IMR-90 (cell line): ENCODE measurements around the gene EPOP. TPM values are rescaled to one million over a fixed set of nuclear protein-coding genes. Genes with fewer than 3 reads are reported as not detected.
"Not testable (repeated sequence)": the region's sequence is repeated elsewhere in the genome, so short reads cannot be mapped to it uniquely, and the experiment has no call there.

Experiments used
- ATAC-seq: fragments of 200-7000 bp; cut with Tn5 transposase; 2 replicates; pipeline ENCODE4 v1.9.1; 2020; ENCODE audit warnings: low read depth, mild to moderate bottlenecking, moderate library complexity
- BruUV-seq: library from RNA; stranded (reverse); fragments of 400-500 nt; replicated peaks from 2 replicates; lab custom pipeline; 2021; lab: Mats Ljungman, UMichigan
- CTCF ChIA-PET: fragments of 300-600 bp; formaldehyde crosslinking; extraction: SDS; loops from one replicate; lab custom pipeline; 2021; ENCODE audit warnings: antibody characterized with exemption; lab: Yijun Ruan, JAX
- POLR2A ChIA-PET: fragments of 300-600 bp; sonication (Branson Sonifier 250); formaldehyde crosslinking; loops from one replicate; lab custom pipeline; 2022; ENCODE audit warnings: antibody characterized with exemption; ENCODE audit not compliant: unreplicated experiment; lab: Charles Lee
- DNase-seq: peaks from one replicate; pipeline ENCODE4 v3.0.0; 2013
- H2AFZ ChIP-seq: replicated peaks from 2 replicates; pipeline ENCODE3; 2013; ENCODE audit warnings: low read length, mild to moderate bottlenecking; ENCODE audit not compliant: poor library complexity
- H2AK5ac ChIP-seq: 2 replicates; pipeline ENCODE4 v1.6.1; 2013; ENCODE audit warnings: low read depth, low read length, inconsistent platforms
- H2AK9ac ChIP-seq: replicated peaks from 2 replicates; pipeline ENCODE3; 2013; ENCODE audit warnings: mild to moderate bottlenecking, low read depth, low read length, moderate library complexity; ENCODE audit not compliant: poor library complexity
- H2BK120ac ChIP-seq: 2 replicates; pipeline ENCODE4 v1.6.1; 2013; ENCODE audit warnings: low read depth, low read length, inconsistent platforms
- H2BK15ac ChIP-seq: 3 replicates; pipeline ENCODE4 v1.6.1; 2013; ENCODE audit warnings: low read depth, low read length, inconsistent platforms
- H2BK20ac ChIP-seq: 2 replicates; pipeline ENCODE4 v1.6.1; 2013; ENCODE audit warnings: low read depth, mild to moderate bottlenecking, inconsistent platforms, low read length, moderate library complexity
- H2BK5ac ChIP-seq: 2 replicates; pipeline ENCODE4 v1.6.1; 2013; ENCODE audit warnings: mild to moderate bottlenecking, low read depth, low read length, inconsistent platforms; ENCODE audit not compliant: poor library complexity, severe bottlenecking
- H3K14ac ChIP-seq: replicated peaks from 2 replicates; pipeline ENCODE4 v1.6.1; 2013; ENCODE audit warnings: low read depth, low read length, inconsistent platforms
- H3K18ac ChIP-seq: 2 replicates; pipeline ENCODE4 v1.6.1; 2013; ENCODE audit warnings: low read depth, low read length, control low read depth
- H3K23ac ChIP-seq: 2 replicates; pipeline ENCODE4 v1.6.1; 2013; ENCODE audit warnings: low read depth, low read length, inconsistent platforms
- H3K27ac ChIP-seq: 2 replicates; pipeline ENCODE4 v1.5.1; 2013; ENCODE audit warnings: mild to moderate bottlenecking, control low read depth, low read length; ENCODE audit not compliant: insufficient read depth
- H3K27me3 ChIP-seq: 2 replicates; pipeline ENCODE4 v1.6.1; 2013; ENCODE audit warnings: low read length; ENCODE audit not compliant: control insufficient read depth, insufficient read depth
- H3K36me3 ChIP-seq: 2 replicates; pipeline ENCODE4 v1.6.1; 2013; ENCODE audit warnings: low read length, mixed read lengths; ENCODE audit not compliant: control insufficient read depth, insufficient read depth
- H3K4ac ChIP-seq: 2 replicates; pipeline ENCODE4 v1.6.1; 2013; ENCODE audit warnings: low read depth, low read length, inconsistent platforms
- H3K4me1 ChIP-seq: 2 replicates; pipeline ENCODE4 v1.6.1; 2013; ENCODE audit warnings: low read length, mixed read lengths; ENCODE audit not compliant: control insufficient read depth, insufficient read depth
- H3K4me2 ChIP-seq: 2 replicates; pipeline ENCODE4 v1.6.1; 2013; ENCODE audit warnings: low read depth, mild to moderate bottlenecking, control low read depth, low read length, moderate library complexity
- H3K4me3 ChIP-seq: 2 replicates; pipeline ENCODE4 v1.5.1; 2013; ENCODE audit warnings: low read depth, mild to moderate bottlenecking, control low read depth, low read length, moderate library complexity; ENCODE audit not compliant: insufficient read depth
- H3K56ac ChIP-seq: 2 replicates; pipeline ENCODE4 v1.6.1; 2013; ENCODE audit warnings: low read length, inconsistent platforms; ENCODE audit not compliant: insufficient read depth; ENCODE audit errors: extremely low read depth
- H3K79me1 ChIP-seq, 2 experiments: 2 replicates each; pipeline ENCODE4 v1.6.1; 2013; ENCODE audit warnings: low read length in 2 of 2, inconsistent platforms in 1 of 2, low read depth in 1 of 2
- H3K9ac ChIP-seq: 2 replicates; pipeline ENCODE4 v1.6.1; 2013; ENCODE audit warnings: low read depth, low read length, control low read depth
- H3K9me1 ChIP-seq: 2 replicates; pipeline ENCODE4 v1.6.1; 2013; ENCODE audit warnings: low read length, inconsistent platforms; ENCODE audit not compliant: insufficient read depth
- H3K9me3 ChIP-seq: 2 replicates; pipeline ENCODE4 v1.6.1; 2013; ENCODE audit warnings: low read length; ENCODE audit not compliant: control insufficient read depth, insufficient read depth
- H4K20me1 ChIP-seq: 2 replicates; pipeline ENCODE4 v1.6.1; 2013; ENCODE audit warnings: low read length, inconsistent platforms; ENCODE audit not compliant: insufficient read depth
- H4K5ac ChIP-seq: 2 replicates; pipeline ENCODE4 v1.6.1; 2013; ENCODE audit warnings: mild to moderate bottlenecking, low read depth, low read length, control low read depth
- H4K8ac ChIP-seq, 2 experiments: 2 replicates each; pipeline ENCODE4 v1.6.1; 2013; ENCODE audit warnings: low read depth in 2 of 2, low read length in 2 of 2, control low read depth in 1 of 2, inconsistent platforms in 1 of 2
- H4K91ac ChIP-seq: 2 replicates; pipeline ENCODE4 v1.6.1; 2013; ENCODE audit warnings: low read depth, low read length, inconsistent platforms; ENCODE audit not compliant: insufficient read depth
- FOS ChIP-seq: fragments of 150-350 bp; IDR thresholded peaks from 2 replicates; pipeline ENCODE4 v1.6.1; 2016; ENCODE audit warnings: low read depth, low read length
- POLR2A ChIP-seq: IDR thresholded peaks from 2 replicates; pipeline ENCODE4 v1.6.1; 2012; ENCODE audit warnings: mild to moderate bottlenecking, low read depth, low read length
- RCOR1 ChIP-seq: IDR thresholded peaks from 2 replicates; pipeline ENCODE4 v1.6.1; 2012; ENCODE audit warnings: mild to moderate bottlenecking, low read length, improper control_type of control experiment; ENCODE audit not compliant: insufficient replicate concordance
- RFX5 ChIP-seq: IDR thresholded peaks from 2 replicates; pipeline ENCODE4 v1.8.0; 2012; ENCODE audit warnings: low read depth, mild to moderate bottlenecking, low read length, moderate library complexity
- SMC3 ChIP-seq: fragments of 150-350 bp; IDR thresholded peaks from 2 replicates; pipeline ENCODE4 v1.6.1; 2016; ENCODE audit warnings: low read depth, mild to moderate bottlenecking, antibody characterized with exemption, low read length, moderate library complexity
- WGBS, 2 experiments: methylation state at CpG; one replicate each; pipeline versions ENCODE4 v1.1.5 to v1.1.7; 2013; ENCODE audit warnings: missing lambda C conversion rate in 2 of 2; ENCODE audit not compliant: insufficient read length in 1 of 2; ENCODE audit errors: extremely low coverage in 2 of 2; 5-methylcytosine and 5-hydroxymethylcytosine counted together
- dilution Hi-C: fragments of 300-500 bp; cut with HindIII; formaldehyde crosslinking; loops from one replicate; pipeline ENCODE4 v1.14.3; 2018; ENCODE audit warnings: low sequenced_read_pairs; ENCODE audit not compliant: unreplicated experiment
- in situ Hi-C: fragments of 300-500 bp; cut with MboI; formaldehyde crosslinking; loops from 3 replicates; pipeline ENCODE4 v1.14.3; 2019; ENCODE audit warnings: low sequenced_read_pairs, inconsistent platforms, mixed read lengths
- intact Hi-C: fragments of 100-400 bp; cut with micrococcal nuclease; formaldehyde crosslinking; loops from 2 replicates; pipeline ENCODE4 v1.10.0; 2022
- polyA plus RNA-seq, 3 experiments: library from polyadenylated mRNA; depleted of rRNA; stranded (reverse); fragments of >200 nt; gene quantifications; 2 replicates each; pipeline ENCODE4 v1.2.3, GENCODE V29; 2012; ENCODE audit warnings: low replicate concordance in 1 of 3
- total RNA-seq: library from RNA; depleted of rRNA; stranded (reverse); fragments of >200 nt; gene quantifications from 2 replicates; pipeline ENCODE4 v1.2.3, GENCODE V29; 2012

The EPOP gene
- total and polyA plus RNA-seq, 2 of the 4 experiments (the other 2 are of a cell fraction), result 0.36 to 0.82 TPM

DNA sequence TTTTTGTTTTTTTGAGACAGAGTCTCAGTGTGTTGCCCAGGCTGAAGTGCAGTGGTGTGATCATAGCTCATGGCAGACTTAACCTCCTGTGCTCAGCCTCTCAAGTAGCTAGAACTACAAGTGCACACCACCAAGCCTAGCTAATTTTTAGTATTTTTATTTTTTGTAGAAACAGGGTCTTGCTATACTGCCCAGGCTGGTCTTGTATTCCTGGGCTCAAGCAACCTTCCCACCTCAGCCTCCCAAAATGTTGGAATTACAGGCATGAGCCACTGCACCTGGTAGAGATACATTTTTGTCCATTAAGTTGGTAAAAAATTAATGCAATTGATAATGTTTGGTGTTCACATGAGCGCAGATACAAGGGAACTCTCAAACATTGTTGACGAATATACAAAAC lies 46.8 kb downstream of the EPOP start:
- dilution Hi-C loops, result no loop called here
- Histone ChIP-seq H3K14ac (no peak overlapping the region), H3K27ac (no peak overlapping the region), H3K79me1 (no peaks in the 10 kb centered on the region), H2BK15ac (no peak overlapping the region), H3K4me1 (no peaks in the 10 kb centered on the region), H3K4me2 (no peak overlapping the region), H2AFZ (no peak overlapping the region), H3K9me3 (no peaks in the 10 kb centered on the region), H4K8ac (no peak overlapping the region), H2BK5ac (no peak overlapping the region), H3K4me3 (no peak overlapping the region), H4K20me1 (no peaks in the 10 kb centered on the region), H3K4ac (no peak overlapping the region), H3K9ac (no peak overlapping the region), H2BK20ac (no peak overlapping the region), H4K91ac (no peak overlapping the region), H2AK5ac (no peak overlapping the region), H3K36me3 (no peaks in the 10 kb centered on the region), H2AK9ac (no peak overlapping the region), H3K9me1 (no peaks in the 10 kb centered on the region), H3K27me3 (peaks cover 12% of the 10 kb centered on the region), H3K23ac (no peak overlapping the region), H3K18ac (no peak overlapping the region), H3K56ac (no peak overlapping the region; the same call in 1 of the 2 replicates), H4K5ac (no peak overlapping the region), H2BK120ac (no peak overlapping the region)
- no peak for DNase-seq
- CTCF ChIA-PET, result no interaction called here
- in situ Hi-C loops, result no loop called here
- no peak for TF ChIP-seq POLR2A
- no peak for TF ChIP-seq SMC3
- no peak for TF ChIP-seq FOS
- no peak for TF ChIP-seq RFX5
- no peak for TF ChIP-seq RCOR1
- POLR2A ChIA-PET, result no interaction called here
- intact Hi-C loops, result no loop called here
- WGBS, 2 experiments, result 100% methylated on average over 1 of the region's 2 CpGs; no CpG with 5 or more reads in 1 of the 2 experiments
- ATAC-seq, result no peak
- no TSS peak for BruUV-seq

- H3K27ac ChIP-seq, H3K36me3 ChIP-seq, H3K9me3 ChIP-seq, H2AK5ac ChIP-seq, H2AK9ac ChIP-seq, H4K20me1 ChIP-seq, H3K56ac ChIP-seq, H2BK20ac ChIP-seq, ATAC-seq, H4K5ac ChIP-seq, H3K18ac ChIP-seq, dilution Hi-C loops, BruUV-seq, POLR2A ChIA-PET, H2BK5ac ChIP-seq, H3K4me3 ChIP-seq, H2BK120ac ChIP-seq, DNase-seq, H2AFZ ChIP-seq, in situ Hi-C loops, H3K79me1 ChIP-seq, H3K4me2 ChIP-seq, H4K91ac ChIP-seq, H3K9ac ChIP-seq, H3K4ac ChIP-seq, intact Hi-C loops, H4K8ac ChIP-seq, H3K4me1 ChIP-seq, H2BK15ac ChIP-seq, H3K14ac ChIP-seq, H3K23ac ChIP-seq, H3K9me1 ChIP-seq, CTCF ChIA-PET: not testable (repeated sequence)
- H3K27me3 ChIP-seq, result peaks cover 18% of the 10 kb centered on the region
- no CpG with 5 or more reads among the region's 6 CpGs for WGBS, 2 experiments
These were observed 48.0 kb downstream of the EPOP start for GRCh38 chr17:38626606-38627226.
